ENCODE measurements around the gene THAP7. TPM values are rescaled to one million over a fixed set of nuclear protein-coding genes. Genes with fewer than 3 reads are reported as not detected.

The THAP7 gene
- total and polyA plus RNA-seq, 2 of the 13 experiments (the other 11 are each of a cell fraction or from before 2014, with no cell fraction given), result 13.0 to 25.5 TPM

DNA sequence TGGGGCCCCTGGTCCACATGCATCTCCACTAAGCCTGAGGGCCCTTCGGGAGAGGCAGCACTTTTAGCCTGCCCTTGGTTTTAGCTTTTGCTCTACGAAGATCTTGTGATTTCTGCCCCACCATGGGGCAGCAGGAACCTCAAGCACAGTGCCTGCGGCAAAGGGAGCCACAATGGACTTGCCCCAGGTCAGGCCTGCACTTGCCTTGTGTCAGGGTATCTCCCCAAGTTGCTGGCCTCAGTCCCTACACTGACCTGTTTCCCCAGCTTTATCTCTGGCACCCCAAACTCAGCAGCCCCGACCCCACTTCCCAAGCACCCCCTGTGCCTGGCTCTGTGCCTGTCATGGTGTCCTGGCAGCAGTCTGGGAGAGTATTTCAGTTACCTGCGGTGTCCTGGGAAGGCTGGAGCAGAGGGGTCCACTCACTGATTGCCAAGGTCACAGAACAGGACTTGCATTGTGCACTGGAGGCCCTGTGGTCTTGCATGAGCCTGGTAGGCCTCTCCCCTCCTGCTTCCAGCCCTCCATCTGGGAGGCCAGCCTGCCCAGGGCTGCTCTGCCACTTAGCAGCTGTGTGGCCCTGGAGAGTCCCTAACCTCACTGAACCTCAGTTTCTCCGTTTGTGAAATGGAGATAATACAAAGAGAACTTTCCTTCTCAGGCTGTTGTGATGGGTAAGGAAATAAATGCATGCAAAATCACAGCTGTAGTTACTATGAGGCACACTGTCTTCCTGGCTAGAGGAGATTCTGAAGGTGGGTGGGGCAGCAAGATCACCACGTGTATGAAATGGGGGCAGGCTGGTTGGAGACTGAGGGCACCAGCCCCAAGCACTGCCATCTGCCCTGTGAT is 38.5 kb downstream of the THAP7 start (continued):
- TF ChIP-seq MAZ (IDR thresholded peaks at IDR 0.05; ENCODE audit: borderline replicate concordance, low read depth, low read length), result no peak
- TF ChIP-seq MAZ (CRISPR knock-in tag; IDR thresholded peaks at IDR 0.05; ENCODE audit: low read depth), result peak; percentile 45; the same call in 1 of the 2 replicates
- no peak for TF ChIP-seq SOX13 (IDR thresholded peaks at IDR 0.05)
- peak in 1 of 2 experiments; percentile 70; a peak in 2 of 4 replicates for TF ChIP-seq SOX13 (CRISPR knock-in tag; conservative IDR thresholded peaks at IDR 0.05 in 1 of 2, IDR thresholded peaks at IDR 0.05 in 1 of 2)
- TF ChIP-seq, protein P1, sequence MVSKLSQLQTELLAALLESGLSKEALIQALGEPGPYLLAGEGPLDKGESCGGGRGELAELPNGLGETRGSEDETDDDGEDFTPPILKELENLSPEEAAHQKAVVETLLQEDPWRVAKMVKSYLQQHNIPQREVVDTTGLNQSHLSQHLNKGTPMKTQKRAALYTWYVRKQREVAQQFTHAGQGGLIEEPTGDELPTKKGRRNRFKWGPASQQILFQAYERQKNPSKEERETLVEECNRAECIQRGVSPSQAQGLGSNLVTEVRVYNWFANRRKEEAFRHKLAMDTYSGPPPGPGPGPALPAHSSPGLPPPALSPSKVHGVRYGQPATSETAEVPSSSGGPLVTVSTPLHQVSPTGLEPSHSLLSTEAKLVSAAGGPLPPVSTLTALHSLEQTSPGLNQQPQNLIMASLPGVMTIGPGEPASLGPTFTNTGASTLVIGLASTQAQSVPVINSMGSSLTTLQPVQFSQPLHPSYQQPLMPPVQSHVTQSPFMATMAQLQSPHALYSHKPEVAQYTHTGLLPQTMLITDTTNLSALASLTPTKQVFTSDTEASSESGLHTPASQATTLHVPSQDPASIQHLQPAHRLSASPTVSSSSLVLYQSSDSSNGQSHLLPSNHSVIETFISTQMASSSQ (IDR thresholded peaks at IDR 0.05; ENCODE audit: low read depth), result no peak
- TF ChIP-seq, protein P1 (CRISPR knock-in tag; IDR thresholded peaks at IDR 0.05; ENCODE audit: borderline replicate concordance), result peak; percentile 70; the same call in 1 of the 2 replicates
- TF ChIP-seq KDM3A (CRISPR knock-in tag; IDR thresholded peaks at IDR 0.05; ENCODE audit: low read depth), result peak; percentile 25; the same call in 1 of the 2 replicates
- peak; percentile 61 for TF ChIP-seq NR2F6 (IDR thresholded peaks at IDR 0.05)
- TF ChIP-seq NR2F6 (CRISPR knock-in tag; IDR thresholded peaks at IDR 0.05), result peak; percentile 48; the same call in 1 of the 2 replicates
- TF ChIP-seq, protein P2, sequence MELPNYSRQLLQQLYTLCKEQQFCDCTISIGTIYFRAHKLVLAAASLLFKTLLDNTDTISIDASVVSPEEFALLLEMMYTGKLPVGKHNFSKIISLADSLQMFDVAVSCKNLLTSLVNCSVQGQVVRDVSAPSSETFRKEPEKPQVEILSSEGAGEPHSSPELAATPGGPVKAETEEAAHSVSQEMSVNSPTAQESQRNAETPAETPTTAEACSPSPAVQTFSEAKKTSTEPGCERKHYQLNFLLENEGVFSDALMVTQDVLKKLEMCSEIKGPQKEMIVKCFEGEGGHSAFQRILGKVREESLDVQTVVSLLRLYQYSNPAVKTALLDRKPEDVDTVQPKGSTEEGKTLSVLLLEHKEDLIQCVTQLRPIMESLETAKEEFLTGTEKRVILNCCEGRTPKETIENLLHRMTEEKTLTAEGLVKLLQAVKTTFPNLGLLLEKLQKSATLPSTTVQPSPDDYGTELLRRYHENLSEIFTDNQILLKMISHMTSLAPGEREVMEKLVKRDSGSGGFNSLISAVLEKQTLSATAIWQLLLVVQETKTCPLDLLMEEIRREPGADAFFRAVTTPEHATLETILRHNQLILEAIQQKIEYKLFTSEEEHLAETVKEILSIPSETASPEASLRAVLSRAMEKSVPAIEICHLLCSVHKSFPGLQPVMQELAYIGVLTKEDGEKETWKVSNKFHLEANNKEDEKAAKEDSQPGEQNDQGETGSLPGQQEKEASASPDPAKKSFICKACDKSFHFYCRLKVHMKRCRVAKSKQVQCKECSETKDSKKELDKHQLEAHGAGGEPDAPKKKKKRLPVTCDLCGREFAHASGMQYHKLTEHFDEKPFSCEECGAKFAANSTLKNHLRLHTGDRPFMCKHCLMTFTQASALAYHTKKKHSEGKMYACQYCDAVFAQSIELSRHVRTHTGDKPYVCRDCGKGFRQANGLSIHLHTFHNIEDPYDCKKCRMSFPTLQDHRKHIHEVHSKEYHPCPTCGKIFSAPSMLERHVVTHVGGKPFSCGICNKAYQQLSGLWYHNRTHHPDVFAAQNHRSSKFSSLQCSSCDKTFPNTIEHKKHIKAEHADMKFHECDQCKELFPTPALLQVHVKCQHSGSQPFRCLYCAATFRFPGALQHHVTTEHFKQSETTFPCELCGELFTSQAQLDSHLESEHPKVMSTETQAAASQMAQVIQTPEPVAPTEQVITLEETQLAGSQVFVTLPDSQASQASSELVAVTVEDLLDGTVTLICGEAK (IDR thresholded peaks at IDR 0.05), result no peak
- TF ChIP-seq, protein P2 (CRISPR knock-in tag; IDR thresholded peaks at IDR 0.05), result 0 out of 2 replicates have a peak, but pooled peaks have one; percentile 13
- TF ChIP-seq CBX1 (IDR thresholded peaks at IDR 0.05; ENCODE audit: low read depth), result no peak
- peak; percentile 56 for TF ChIP-seq TAF1 (CRISPR knock-in tag; IDR thresholded peaks at IDR 0.05)
- TF ChIP-seq TMF1 (CRISPR knock-in tag; IDR thresholded peaks at IDR 0.05; ENCODE audit: low read depth), result no peak
- TF ChIP-seq HIVEP1 (CRISPR knock-in tag; IDR thresholded peaks at IDR 0.05), result peak; percentile 60; the same call in 1 of the 2 replicates
- peak; percentile 67 for TF ChIP-seq HOXA3 (CRISPR knock-in tag; IDR thresholded peaks at IDR 0.05)
- peak; percentile 23; the same call in 1 of the 2 replicates for TF ChIP-seq SP5 (CRISPR knock-in tag; IDR thresholded peaks at IDR 0.05; ENCODE audit: borderline replicate concordance, low read depth)
